ENCODE results near the gene ZSCAN4. TPM values are rescaled to one million over a fixed set of nuclear protein-coding genes. Genes with fewer than 3 reads are reported as not detected.
A peak's percentile ranks its signal among the peaks of the same experiment; 100 is the strongest.

ZSCAN4 gene
- total and polyA plus RNA-seq, 10 donors, result 0.29 to 0.58 (median 0.47) TPM; not detected in 7

DNA sequence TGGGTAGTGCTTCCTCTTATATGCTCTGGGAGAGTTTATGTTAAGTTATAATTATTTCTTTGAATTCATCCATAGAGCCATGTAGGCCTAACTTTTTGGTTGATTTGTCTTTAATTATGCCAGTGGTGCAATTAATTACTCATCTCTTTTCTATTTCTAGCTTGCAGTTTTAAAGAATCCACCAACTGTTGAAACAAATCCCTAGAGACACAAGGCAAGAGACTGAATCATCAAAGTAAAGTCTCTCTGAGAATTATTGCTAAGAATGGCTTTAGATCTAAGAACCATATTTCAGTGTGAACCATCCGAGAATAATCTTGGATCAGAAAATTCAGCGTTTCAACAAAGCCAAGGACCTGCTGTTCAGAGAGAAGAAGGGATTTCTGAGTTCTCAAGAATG lies 7.1 kb downstream of the ZSCAN4 start:
- WGBS, 5 donors, result 59 to 84% (median 76%) methylated on average over 2 of the region's 2 CpGs
- Histone ChIP-seq H3K4me3 (no peak overlapping the region), H3K27me3 (replicated peaks in 1 of 7) (peaks cover 0 to 26% (median 0%) of the 10 kb centered on the region in 7 donors), H3K27ac (no peak overlapping the region), H3K4me1 (no peaks in the 10 kb centered on the region), H3K36me3 (no peaks in the 10 kb centered on the region), H3K9me3 (peaks cover 0 to 52% (median 4%) of the 10 kb centered on the region in 8 donors)
- no peak for TF ChIP-seq POLR2AphosphoS5 (IDR thresholded peaks at IDR 0.05)
- TF ChIP-seq, protein P1, sequence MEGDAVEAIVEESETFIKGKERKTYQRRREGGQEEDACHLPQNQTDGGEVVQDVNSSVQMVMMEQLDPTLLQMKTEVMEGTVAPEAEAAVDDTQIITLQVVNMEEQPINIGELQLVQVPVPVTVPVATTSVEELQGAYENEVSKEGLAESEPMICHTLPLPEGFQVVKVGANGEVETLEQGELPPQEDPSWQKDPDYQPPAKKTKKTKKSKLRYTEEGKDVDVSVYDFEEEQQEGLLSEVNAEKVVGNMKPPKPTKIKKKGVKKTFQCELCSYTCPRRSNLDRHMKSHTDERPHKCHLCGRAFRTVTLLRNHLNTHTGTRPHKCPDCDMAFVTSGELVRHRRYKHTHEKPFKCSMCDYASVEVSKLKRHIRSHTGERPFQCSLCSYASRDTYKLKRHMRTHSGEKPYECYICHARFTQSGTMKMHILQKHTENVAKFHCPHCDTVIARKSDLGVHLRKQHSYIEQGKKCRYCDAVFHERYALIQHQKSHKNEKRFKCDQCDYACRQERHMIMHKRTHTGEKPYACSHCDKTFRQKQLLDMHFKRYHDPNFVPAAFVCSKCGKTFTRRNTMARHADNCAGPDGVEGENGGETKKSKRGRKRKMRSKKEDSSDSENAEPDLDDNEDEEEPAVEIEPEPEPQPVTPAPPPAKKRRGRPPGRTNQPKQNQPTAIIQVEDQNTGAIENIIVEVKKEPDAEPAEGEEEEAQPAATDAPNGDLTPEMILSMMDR (IDR thresholded peaks at IDR 0.05 in 8 of 11, conservative IDR thresholded peaks at IDR 0.05 in 3 of 11), result no peak
- TF ChIP-seq POLR2A (IDR thresholded peaks at IDR 0.05), result no peak
- no peak for DNase-seq
- intact Hi-C loops (cut with DNase I; ENCODE audit: low total_unique reads), result no loop called here

DNA sequence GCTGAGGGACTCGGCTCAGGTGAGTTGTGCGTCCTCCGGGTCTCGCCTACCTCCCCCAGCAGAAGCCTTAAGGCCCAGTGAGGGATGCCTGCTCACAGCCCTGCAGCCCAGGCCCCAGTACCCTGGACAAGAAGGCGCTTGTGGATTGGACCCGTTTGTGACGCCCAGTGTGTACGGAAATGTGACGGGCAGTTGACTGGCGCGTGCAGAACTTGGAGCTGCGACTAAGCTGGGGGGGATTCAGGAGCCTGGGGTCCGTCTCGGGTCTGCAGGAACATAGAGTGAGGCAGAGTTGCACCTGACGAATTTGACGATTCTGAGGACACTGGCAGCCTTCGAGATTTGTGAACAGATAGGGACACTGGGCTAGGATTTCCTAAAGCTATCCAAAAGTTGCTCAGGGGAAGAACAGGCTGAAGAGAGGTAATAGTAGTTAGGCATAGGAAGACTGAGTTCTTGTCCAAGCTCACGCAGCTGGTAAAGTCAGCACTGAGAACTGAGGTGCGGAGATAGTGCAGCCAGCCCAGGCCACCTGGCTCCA lies 13.6 kb downstream of the ZSCAN4 start:
- Histone ChIP-seq H3K27ac (peak overlapping the region in 6 of 8 donors; percentile 55 to 81 (median 74)), H3K36me3 (peaks cover 6 to 44% (median 39%) of the 10 kb centered on the region in 6 donors), H3K4me3 (peak overlapping the region; percentile 92 to 100 (median 96)), H3K4me1 (peaks cover 9 to 28% (median 21%) of the 10 kb centered on the region in 6 donors), H3K27me3 (replicated peaks in 1 of 7) (peaks cover 0 to 4% (median 0%) of the 10 kb centered on the region in 7 donors), H3K9me3 (peaks cover 14 to 76% (median 52%) of the 10 kb centered on the region in 8 donors)
- 5 to 9% (median 6%) methylated on average over 13 to 19 of the region's 19 CpGs for whole genome bisulfite sequencing, 5 donors
- intact Hi-C loops (cut with DNase I; ENCODE audit: low total_unique reads), result no loop called here
- TF ChIP-seq POLR2AphosphoS5 (IDR thresholded peaks at IDR 0.05) (no peak), POLR2A (IDR thresholded peaks at IDR 0.05) (no peak)
- TF ChIP-seq, protein P1 (IDR thresholded peaks at IDR 0.05 in 8 of 11, conservative IDR thresholded peaks at IDR 0.05 in 3 of 11), result no peak
- no peak for DNase-seq

DNA sequence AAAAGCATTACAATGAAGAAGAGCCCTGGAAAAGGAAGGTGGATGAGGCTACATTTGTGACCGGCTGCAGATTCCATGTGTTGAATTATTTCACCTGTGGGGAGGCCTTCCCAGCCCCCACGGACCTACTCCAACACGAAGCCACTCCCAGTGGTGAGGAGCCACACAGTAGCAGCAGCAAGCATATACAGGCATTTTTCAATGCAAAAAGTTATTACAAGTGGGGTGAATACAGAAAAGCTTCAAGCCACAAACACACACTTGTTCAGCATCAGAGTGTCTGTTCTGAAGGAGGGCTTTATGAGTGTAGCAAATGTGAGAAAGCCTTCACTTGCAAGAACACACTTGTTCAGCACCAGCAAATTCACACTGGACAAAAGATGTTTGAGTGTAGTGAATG lies 18.0 kb downstream of the ZSCAN4 start:
- no peak for TF ChIP-seq POLR2A (IDR thresholded peaks at IDR 0.05)
- no peak for TF ChIP-seq POLR2AphosphoS5 (IDR thresholded peaks at IDR 0.05)
- TF ChIP-seq, protein P1 (IDR thresholded peaks at IDR 0.05 in 8 of 11, conservative IDR thresholded peaks at IDR 0.05 in 3 of 11), result no peak
- peaks cover 12 to 81% (median 55%) of the 10 kb centered on the region in 6 donors for H3K36me3 ChIP-seq
- 97 to 100% (median 98%) methylated on average over 3 of the region's 3 CpGs for WGBS, 5 donors
- no peak overlapping the region for H3K27ac ChIP-seq
- DNase-seq, result no peak
- H3K27me3 ChIP-seq (replicated peaks in 1 of 7), result no peaks in the 10 kb centered on the region
- intact Hi-C loops (cut with DNase I; ENCODE audit: low total_unique reads), result no loop called here
- peaks cover 9 to 21% (median 15%) of the 10 kb centered on the region in 6 donors for H3K4me1 ChIP-seq
- peak overlapping the region in 1 of 8 donors; percentile 26 for H3K4me3 ChIP-seq
- H3K9me3 ChIP-seq, result peaks cover 32 to 93% (median 91%) of the 10 kb centered on the region in 8 donors

DNA sequence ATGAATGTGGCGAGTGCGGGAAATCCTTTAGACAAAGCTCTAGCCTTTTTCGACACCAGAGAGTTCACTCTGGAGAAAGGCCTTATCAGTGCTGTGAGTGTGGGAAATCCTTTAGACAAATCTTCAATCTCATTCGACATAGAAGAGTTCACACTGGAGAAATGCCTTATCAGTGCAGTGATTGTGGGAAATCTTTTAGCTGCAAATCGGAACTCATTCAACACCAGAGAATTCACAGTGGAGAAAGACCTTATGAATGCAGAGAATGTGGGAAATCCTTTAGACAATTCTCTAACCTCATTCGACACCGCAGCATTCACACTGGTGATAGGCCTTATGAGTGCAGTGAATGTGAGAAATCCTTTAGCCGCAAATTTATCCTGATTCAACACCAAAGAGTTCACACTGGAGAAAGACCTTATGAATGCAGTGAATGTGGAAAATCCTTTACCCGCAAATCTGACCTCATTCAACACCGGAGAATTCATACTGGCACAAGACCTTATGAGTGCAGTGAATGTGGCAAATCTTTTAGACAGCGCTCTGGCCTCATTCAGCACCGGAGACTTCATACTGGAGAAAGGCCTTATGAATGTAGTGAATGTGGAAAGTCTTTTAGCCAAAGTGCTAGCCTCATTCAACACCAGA lies 18.8 kb downstream of the ZSCAN4 start:
- no peak for TF ChIP-seq POLR2AphosphoS5 (IDR thresholded peaks at IDR 0.05)
- TF ChIP-seq, protein P1 (IDR thresholded peaks at IDR 0.05 in 8 of 11, conservative IDR thresholded peaks at IDR 0.05 in 3 of 11), result no peak
- no peak for TF ChIP-seq POLR2A (IDR thresholded peaks at IDR 0.05)
- Histone ChIP-seq H3K27ac (no peak overlapping the region), H3K4me1 (peaks cover 7 to 17% (median 11%) of the 10 kb centered on the region in 6 donors), H3K36me3 (peaks cover 12 to 81% (median 55%) of the 10 kb centered on the region in 6 donors), H3K9me3 (peaks cover 32 to 100% (median 99%) of the 10 kb centered on the region in 8 donors), H3K4me3 (peak overlapping the region in 1 of 8 donors; percentile 26), H3K27me3 (replicated peaks in 1 of 7) (no peaks in the 10 kb centered on the region)
- WGBS, 5 donors, result 92 to 99% (median 97%) methylated on average over 12 of the region's 12 CpGs
- intact Hi-C loops (cut with DNase I; ENCODE audit: low total_unique reads), result no loop called here
- no peak for DNase-seq

All from spleen (tissue), 11 donors.